GM13977 (cell line): ENCODE data around the gene SYT7.

ENCODE experiments used
- DNase-seq: peaks from one replicate; pipeline ENCODE4 v3.0.0; 2012; ENCODE audit warnings: low spot score
- in situ Hi-C: fragments of 300-500 bp; cut with MboI; formaldehyde crosslinking; loops from one replicate; pipeline ENCODE4 v1.12.0; 2022; ENCODE audit warnings: low sequenced_read_pairs, low pct_unique_long_range_greater_than_20kb, mixed read lengths, inconsistent platforms; ENCODE audit not compliant: unreplicated experiment
- TF ChIP-seq, protein P1 (sequence below): IDR thresholded peaks from 2 replicates; pipeline ENCODE4 v1.5.1; 2012; ENCODE audit warnings: mild to moderate bottlenecking, control low read depth; ENCODE audit not compliant: insufficient read depth; ENCODE audit errors: extremely low read depth, missing control alignments

Gene SYT7

DNA sequence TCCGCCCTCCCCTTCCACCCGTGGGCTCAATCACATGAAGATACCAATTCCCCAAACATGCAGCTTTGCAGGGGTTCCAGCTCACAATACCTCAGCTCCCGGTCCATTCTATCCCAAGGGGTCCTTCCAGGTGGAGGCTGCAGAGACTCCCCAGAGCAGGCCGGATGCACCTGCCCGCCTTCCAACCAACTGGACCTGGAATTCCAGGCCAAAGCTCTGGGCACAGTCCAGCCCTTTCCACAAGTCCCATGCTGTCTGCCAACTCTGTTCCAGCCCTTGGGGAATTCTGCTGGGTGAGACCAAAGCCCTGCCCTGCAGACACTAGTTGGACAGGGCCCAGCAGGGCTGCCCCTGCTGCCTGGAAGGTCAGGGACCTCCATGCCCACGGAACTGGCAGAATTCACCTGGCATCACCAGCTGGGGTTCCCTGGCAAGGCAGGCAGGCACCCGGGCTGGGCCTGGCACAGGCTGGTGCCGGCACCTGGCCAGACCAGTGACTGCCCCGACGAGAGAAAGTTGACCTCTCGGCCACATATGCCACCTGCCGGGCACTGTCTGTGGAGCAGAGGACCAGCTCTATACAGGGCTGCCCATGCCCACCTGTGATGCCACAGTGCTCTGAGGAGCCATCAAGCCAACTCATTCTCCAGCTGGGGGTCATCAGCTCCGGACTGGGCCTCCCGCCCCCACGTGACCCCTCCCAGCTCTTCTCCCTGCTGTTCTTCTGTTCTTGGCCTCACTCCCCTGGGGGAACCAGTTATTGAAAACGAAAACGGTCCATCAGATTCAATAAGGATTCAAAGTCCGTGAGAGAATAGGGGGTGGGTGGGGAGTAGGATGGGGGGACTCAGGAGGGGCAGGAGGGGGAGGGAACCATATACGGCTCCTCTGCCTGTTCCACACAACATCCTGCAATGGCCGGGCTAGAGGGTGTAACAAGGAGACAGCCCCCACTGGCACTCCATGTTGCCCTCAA is 4.7 kb downstream of the SYT7 start:
- in situ Hi-C loops, result no loop called here
- DNase-seq, result no peak
- TF ChIP-seq, protein P1, sequence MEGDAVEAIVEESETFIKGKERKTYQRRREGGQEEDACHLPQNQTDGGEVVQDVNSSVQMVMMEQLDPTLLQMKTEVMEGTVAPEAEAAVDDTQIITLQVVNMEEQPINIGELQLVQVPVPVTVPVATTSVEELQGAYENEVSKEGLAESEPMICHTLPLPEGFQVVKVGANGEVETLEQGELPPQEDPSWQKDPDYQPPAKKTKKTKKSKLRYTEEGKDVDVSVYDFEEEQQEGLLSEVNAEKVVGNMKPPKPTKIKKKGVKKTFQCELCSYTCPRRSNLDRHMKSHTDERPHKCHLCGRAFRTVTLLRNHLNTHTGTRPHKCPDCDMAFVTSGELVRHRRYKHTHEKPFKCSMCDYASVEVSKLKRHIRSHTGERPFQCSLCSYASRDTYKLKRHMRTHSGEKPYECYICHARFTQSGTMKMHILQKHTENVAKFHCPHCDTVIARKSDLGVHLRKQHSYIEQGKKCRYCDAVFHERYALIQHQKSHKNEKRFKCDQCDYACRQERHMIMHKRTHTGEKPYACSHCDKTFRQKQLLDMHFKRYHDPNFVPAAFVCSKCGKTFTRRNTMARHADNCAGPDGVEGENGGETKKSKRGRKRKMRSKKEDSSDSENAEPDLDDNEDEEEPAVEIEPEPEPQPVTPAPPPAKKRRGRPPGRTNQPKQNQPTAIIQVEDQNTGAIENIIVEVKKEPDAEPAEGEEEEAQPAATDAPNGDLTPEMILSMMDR, result no peak

DNA sequence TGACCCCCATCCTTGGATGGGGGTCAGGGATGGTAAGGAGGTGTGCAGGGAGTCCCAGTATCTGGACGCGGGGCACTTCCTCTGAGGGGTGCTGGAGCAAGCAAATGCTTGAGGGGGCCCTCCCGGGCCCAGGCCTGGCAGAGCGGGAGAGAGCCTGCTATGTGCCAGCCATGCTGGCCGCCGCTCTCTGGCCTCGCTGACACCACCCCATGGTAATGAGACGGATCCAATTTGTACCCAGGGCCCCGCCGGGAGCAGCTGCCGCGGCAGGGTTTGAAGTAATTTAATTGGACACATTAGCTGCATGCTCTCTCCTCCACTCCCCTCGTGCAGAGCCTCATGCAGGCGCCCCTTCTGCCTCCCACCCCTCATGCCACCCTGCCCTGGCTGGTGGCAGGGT is 6.3 kb downstream of the SYT7 start:
- TF ChIP-seq, protein P1, result no peak

DNA sequence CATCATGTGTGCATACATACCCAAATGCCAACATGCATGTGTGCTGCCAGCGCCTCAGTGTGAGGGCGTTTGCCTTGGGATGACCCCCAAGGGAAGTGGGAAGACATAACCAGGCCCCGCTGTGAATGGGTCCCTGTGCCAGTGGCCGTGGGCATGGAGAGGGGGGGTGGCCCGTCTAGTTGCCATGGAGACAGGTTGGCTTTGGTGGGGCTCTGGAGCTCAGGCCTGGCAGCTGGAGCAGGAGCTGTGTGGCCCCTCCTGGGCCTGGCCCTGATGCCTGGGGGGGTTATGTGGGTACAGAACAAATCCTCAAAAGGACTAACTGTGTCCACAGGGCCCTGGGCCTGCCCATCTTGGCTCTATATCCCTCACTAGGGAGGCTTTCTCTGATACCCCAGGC is 8.0 kb downstream of the SYT7 start:
- in situ Hi-C loops, result no loop called here
- DNase-seq, result no peak
- TF ChIP-seq, protein P1, result no peak

More for the DNA sequence above, 6.3 kb downstream of the SYT7 start:
- in situ Hi-C loops, result no loop called here
- DNase-seq, result no peak

DNA sequence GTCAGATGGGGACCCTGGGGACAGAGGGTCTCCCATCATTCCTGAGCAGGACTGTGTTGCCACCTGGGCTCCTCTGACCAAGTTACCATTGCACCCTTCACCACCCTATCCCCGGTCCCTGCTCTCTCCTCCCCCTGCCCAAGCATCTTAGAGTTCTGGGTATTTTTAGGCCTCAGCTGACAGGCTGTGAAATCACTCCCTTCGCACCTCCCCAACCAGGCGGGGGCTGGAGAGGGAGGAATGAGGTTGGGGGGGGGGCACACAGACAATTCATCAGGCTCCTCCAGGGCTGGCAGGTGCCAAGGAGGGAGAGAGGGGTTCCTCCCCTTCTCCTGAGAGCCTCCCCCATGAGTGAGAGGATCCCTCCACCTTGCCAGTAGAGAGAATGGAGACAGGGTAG is 9.0 kb downstream of the SYT7 start:
- TF ChIP-seq, protein P1, result no peak

DNA sequence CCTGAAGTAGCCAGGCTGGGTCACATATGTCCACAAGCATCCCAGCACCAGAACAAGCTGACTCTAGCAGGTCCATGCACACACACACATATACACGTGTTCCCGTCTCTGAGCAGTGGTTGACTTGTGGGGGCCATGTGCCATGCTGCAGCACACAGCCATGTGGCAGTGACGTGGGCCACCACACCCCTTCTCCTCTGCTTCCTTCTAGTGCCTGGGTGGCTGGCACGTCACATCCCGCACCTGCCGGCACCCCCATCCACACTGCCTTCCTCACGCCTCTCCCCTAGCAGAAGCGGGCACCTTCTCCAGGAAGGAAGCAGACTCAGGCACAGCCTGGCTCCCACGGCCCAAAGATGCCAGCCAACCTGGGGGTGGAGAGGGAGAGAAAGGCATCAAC is 9.5 kb downstream of the SYT7 start:
- in situ Hi-C loops, result no loop called here
- DNase-seq, result no peak

More for the DNA sequence above, 9.0 kb downstream of the SYT7 start:
- DNase-seq, result no peak
- in situ Hi-C loops, result no loop called here

DNA sequence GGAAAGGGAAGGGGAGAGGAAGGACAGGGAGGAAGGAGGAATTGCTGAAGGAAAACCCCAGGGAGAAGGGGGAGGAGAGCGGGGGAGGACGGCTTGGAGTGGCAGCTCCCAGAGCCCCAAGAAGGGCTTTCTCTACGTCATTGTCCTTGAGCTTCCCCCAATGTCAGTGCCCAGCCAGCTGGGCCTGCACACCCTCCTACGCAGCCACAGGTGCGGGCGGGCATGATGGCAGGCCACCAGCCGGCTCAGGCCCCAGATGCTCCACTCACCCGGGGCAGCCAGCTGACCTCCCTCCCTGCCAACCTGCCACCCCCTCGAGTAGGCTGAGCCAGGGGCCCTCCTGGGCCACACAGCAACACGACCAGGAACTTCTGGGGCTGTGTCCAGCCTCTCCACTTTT is 11.2 kb downstream of the SYT7 start:
- TF ChIP-seq, protein P1, result no peak
- DNase-seq, result no peak
- in situ Hi-C loops, result no loop called here

More for the DNA sequence above, 9.5 kb downstream of the SYT7 start:
- TF ChIP-seq, protein P1, result no peak
